Neural cell (in vitro differentiated cells): ENCODE results near the gene HOXC10.

Experiments used
- EP300 ChIP-seq: fragments of 450-650 bp; conservative IDR thresholded peaks from 2 replicates; pipeline ENCODE4 v1.6.1; 2014; ENCODE audit warnings: antibody characterized with exemption, mild to moderate bottlenecking, moderate library complexity; ENCODE audit not compliant: poor library complexity, severe bottlenecking
- EZH2 ChIP-seq: fragments of 200-600, 300-800 bp; shearing (Covaris generic), sonication (generic); IDR thresholded peaks from 2 replicates; pipeline ENCODE4 v1.6.1; 2014; ENCODE audit warnings: antibody characterized with exemption, low read length, borderline replicate concordance, mild to moderate bottlenecking; ENCODE audit not compliant: insufficient read depth, poor library complexity, severe bottlenecking
- POLR2AphosphoS5 ChIP-seq: IDR thresholded peaks from 2 replicates; pipeline ENCODE4 v1.6.1; 2012
- RAD21 ChIP-seq: fragments of 450-650 bp; conservative IDR thresholded peaks from 2 replicates; pipeline ENCODE4 v1.6.1; 2014; ENCODE audit warnings: antibody characterized with exemption, mild to moderate bottlenecking, moderate library complexity
- TF ChIP-seq, protein P1 (sequence below): fragments of 450-650 bp; IDR thresholded peaks from 2 replicates; pipeline ENCODE4 v1.5.1; 2014; ENCODE audit warnings: antibody characterized with exemption, mild to moderate bottlenecking, moderate library complexity; ENCODE audit not compliant: poor library complexity, severe bottlenecking
- TF ChIP-seq, protein P2 (sequence below): IDR thresholded peaks from 2 replicates; pipeline ENCODE4 v1.6.1; 2012; ENCODE audit warnings: borderline replicate concordance

- TF ChIP-seq, protein P1, sequence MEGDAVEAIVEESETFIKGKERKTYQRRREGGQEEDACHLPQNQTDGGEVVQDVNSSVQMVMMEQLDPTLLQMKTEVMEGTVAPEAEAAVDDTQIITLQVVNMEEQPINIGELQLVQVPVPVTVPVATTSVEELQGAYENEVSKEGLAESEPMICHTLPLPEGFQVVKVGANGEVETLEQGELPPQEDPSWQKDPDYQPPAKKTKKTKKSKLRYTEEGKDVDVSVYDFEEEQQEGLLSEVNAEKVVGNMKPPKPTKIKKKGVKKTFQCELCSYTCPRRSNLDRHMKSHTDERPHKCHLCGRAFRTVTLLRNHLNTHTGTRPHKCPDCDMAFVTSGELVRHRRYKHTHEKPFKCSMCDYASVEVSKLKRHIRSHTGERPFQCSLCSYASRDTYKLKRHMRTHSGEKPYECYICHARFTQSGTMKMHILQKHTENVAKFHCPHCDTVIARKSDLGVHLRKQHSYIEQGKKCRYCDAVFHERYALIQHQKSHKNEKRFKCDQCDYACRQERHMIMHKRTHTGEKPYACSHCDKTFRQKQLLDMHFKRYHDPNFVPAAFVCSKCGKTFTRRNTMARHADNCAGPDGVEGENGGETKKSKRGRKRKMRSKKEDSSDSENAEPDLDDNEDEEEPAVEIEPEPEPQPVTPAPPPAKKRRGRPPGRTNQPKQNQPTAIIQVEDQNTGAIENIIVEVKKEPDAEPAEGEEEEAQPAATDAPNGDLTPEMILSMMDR = no peak
- TF ChIP-seq POLR2AphosphoS5 = no peak
- TF ChIP-seq RAD21 = no peak
- TF ChIP-seq, protein P2, sequence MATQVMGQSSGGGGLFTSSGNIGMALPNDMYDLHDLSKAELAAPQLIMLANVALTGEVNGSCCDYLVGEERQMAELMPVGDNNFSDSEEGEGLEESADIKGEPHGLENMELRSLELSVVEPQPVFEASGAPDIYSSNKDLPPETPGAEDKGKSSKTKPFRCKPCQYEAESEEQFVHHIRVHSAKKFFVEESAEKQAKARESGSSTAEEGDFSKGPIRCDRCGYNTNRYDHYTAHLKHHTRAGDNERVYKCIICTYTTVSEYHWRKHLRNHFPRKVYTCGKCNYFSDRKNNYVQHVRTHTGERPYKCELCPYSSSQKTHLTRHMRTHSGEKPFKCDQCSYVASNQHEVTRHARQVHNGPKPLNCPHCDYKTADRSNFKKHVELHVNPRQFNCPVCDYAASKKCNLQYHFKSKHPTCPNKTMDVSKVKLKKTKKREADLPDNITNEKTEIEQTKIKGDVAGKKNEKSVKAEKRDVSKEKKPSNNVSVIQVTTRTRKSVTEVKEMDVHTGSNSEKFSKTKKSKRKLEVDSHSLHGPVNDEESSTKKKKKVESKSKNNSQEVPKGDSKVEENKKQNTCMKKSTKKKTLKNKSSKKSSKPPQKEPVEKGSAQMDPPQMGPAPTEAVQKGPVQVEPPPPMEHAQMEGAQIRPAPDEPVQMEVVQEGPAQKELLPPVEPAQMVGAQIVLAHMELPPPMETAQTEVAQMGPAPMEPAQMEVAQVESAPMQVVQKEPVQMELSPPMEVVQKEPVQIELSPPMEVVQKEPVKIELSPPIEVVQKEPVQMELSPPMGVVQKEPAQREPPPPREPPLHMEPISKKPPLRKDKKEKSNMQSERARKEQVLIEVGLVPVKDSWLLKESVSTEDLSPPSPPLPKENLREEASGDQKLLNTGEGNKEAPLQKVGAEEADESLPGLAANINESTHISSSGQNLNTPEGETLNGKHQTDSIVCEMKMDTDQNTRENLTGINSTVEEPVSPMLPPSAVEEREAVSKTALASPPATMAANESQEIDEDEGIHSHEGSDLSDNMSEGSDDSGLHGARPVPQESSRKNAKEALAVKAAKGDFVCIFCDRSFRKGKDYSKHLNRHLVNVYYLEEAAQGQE = no peak
- TF ChIP-seq EZH2 = no peak
- no peak for TF ChIP-seq EP300
These were observed 43.2 kb upstream of the HOXC10 start for GRCh38 chr12:53941750-53942149.
